Testis (tissue), 3 donors: ENCODE measurements around the gene ZNF878. TPM values are rescaled to one million over a fixed set of nuclear protein-coding genes. Genes with fewer than 3 reads are reported as not detected.
A peak's percentile ranks its signal among the peaks of the same experiment; 100 is the strongest.
"Not testable (repeated sequence)": the region's sequence is repeated elsewhere in the genome, so short reads cannot be mapped to it uniquely, and the experiment has no call there.

ENCODE experiments used
- DNase-seq: peaks from one replicate; pipeline ENCODE4 v3.0.0-alpha.2; 2019
- H3K27ac ChIP-seq, 2 donors: fragments of 200-600 bp; sonication (generic); one replicate each; pipeline ENCODE4 v1.5.1; 2019
- H3K27me3 ChIP-seq: fragments of 200-600 bp; sonication (generic); one replicate; pipeline ENCODE4 v1.5.1; 2019
- H3K36me3 ChIP-seq: fragments of 200-600 bp; sonication (generic); one replicate; pipeline ENCODE4 v1.5.1; 2017; ENCODE audit warnings: low read depth; ENCODE audit errors: missing control alignments
- H3K4me1 ChIP-seq: fragments of 200-600 bp; sonication (generic); one replicate; pipeline ENCODE4 v1.5.1; 2019
- H3K4me3 ChIP-seq, 2 donors: fragments of 200-600 bp; sonication (generic); one replicate each; pipeline ENCODE4 v1.5.1; 2017 to 2019
- H3K9me3 ChIP-seq: fragments of 200-600 bp; sonication (generic); one replicate; pipeline ENCODE4 v1.5.1; 2017
- POLR2A ChIP-seq: fragments of 450-650 bp; IDR thresholded peaks from one replicate; pipeline ENCODE4 v1.6.1; 2017; ENCODE audit warnings: antibody characterized with exemption, mild to moderate bottlenecking, moderate library complexity
- WGBS, 2 donors: methylation state at CpG; one replicate each; pipeline ENCODE4 v1.1.5; 2018; 5-methylcytosine and 5-hydroxymethylcytosine counted together
- intact Hi-C: fragments of 100-400 bp; cut with DNase I; formaldehyde crosslinking; loops from one replicate; pipeline ENCODE4 v1.15.1; 2023; ENCODE audit warnings: low total_unique reads
- polyA plus RNA-seq: library from polyadenylated mRNA; stranded (reverse); fragments of 350-450 nt; fragmentation: Illumina TruSeq; extraction: RNeasy Lipid Tissue Mini Kit (QIAGEN cat#74804); gene quantifications from one replicate; pipeline ENCODE4 v1.2.3, GENCODE V29; 2014; ENCODE audit warnings: low read depth, low replicate concordance; ENCODE audit not compliant: insufficient read depth
- total RNA-seq, 2 donors: library from RNA; depleted of rRNA; stranded (reverse); fragments of >200 nt; gene quantifications; one replicate each; pipeline ENCODE4 v1.2.3, GENCODE V29; 2016
- TF ChIP-seq, protein P1 (sequence below), 3 experiments: fragments of 450-650 bp in 2 of 3; fragments of 200-600 bp in 1 of 3; sonication (generic) in 1 of 3; IDR thresholded peaks; one replicate each; pipeline ENCODE4 v1.5.1; 2016 to 2019; ENCODE audit warnings: antibody characterized with exemption in 3 of 3, mild to moderate bottlenecking in 2 of 3, moderate library complexity in 1 of 3

Gene ZNF878
- total and polyA plus RNA-seq, 3 donors from 2014 or later, result 0.31 to 1.1 (median 0.54) TPM

DNA sequence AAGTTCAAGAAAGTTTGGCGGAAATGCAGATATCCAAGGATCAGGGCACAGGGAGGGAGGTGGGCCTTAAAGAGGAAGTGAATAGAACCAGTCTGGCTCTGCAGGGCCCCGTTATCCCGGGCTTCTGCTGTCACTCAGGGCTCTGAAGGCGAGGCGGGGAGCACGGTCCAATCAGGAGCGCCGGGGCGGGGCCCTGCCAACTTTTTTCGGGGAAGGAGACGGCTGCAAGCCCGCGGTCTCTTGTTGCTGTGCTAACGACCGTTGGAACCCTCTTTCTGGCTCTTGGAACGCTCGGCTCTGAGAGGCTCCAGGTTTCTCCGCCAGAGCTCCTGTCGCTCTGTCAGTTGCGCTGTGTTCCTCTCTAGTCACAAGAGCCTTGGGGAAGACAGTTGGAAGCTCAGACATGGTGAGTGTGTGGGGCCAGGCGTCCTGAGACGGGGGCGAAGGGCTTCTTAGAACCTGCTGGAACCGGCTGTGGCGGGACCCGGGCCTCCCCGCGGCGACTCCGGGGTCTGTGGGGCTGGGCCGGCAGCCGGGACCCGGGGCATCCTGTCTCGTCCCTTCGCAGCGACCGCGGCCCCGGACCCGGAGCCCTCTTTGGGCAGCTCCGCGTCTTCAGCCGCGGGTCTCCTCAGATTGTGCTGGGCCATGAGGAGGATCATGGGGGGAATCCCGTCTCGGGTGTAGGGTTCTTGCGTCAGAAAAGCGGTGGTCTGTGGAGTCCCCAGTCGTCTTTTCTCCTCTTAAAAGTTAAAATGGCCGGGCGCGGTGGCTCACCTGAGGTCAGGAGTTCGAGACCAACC is 39.5 kb upstream of the ZNF878 start:
- intact Hi-C loops, result no loop called here
- TF ChIP-seq POLR2A, result no peak
- TF ChIP-seq, protein P1, sequence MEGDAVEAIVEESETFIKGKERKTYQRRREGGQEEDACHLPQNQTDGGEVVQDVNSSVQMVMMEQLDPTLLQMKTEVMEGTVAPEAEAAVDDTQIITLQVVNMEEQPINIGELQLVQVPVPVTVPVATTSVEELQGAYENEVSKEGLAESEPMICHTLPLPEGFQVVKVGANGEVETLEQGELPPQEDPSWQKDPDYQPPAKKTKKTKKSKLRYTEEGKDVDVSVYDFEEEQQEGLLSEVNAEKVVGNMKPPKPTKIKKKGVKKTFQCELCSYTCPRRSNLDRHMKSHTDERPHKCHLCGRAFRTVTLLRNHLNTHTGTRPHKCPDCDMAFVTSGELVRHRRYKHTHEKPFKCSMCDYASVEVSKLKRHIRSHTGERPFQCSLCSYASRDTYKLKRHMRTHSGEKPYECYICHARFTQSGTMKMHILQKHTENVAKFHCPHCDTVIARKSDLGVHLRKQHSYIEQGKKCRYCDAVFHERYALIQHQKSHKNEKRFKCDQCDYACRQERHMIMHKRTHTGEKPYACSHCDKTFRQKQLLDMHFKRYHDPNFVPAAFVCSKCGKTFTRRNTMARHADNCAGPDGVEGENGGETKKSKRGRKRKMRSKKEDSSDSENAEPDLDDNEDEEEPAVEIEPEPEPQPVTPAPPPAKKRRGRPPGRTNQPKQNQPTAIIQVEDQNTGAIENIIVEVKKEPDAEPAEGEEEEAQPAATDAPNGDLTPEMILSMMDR (IDR thresholded peaks at IDR 0.05), result no peak
- no peaks in the 10 kb centered on the region for H3K9me3 ChIP-seq
- 2 to 3% methylated on average over 40 to 53 of the region's 53 CpGs for WGBS, 2 donors
- H3K27ac ChIP-seq, result peak overlapping the region; percentile 78 to 84
- no peaks in the 10 kb centered on the region for H3K4me1 ChIP-seq
- peak; percentile 93 for DNase-seq
- no peaks in the 10 kb centered on the region for H3K36me3 ChIP-seq
- H3K4me3 ChIP-seq, result peak overlapping the region; percentile 55 to 78
- H3K27me3 ChIP-seq, result no peaks in the 10 kb centered on the region

DNA sequence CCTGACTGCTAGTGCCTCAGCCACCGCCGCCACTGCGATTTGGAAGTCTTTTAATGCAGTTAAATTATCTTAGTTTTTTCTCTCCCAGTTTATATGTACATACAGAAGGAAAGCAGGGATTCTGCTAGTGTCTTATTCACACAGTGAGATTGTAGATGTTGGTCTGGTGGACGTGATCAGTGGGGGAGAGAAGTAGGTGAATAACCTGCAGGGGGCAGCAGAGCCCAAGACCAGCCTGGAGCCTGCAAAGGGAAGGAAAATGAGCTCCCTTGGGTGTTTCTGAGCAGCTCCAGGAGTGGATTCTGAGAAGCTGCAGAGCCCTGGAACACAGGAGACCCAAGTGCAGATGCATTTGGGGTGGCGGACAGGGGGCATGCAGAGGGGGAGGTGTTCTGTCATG is 38.0 kb upstream of the ZNF878 start:
- Histone ChIP-seq H3K4me1 (no peaks in the 10 kb centered on the region), H3K36me3 (no peaks in the 10 kb centered on the region), H3K27me3 (no peaks in the 10 kb centered on the region), H3K9me3 (no peaks in the 10 kb centered on the region), H3K27ac (no peak overlapping the region), H3K4me3 (no peak overlapping the region)
- WGBS, 2 donors, result 55 to 57% methylated on average over 5 of the region's 5 CpGs
- no peak for TF ChIP-seq POLR2A
- TF ChIP-seq, protein P1 (IDR thresholded peaks at IDR 0.05), result peak; percentile 14 to 57 (median 46)
- intact Hi-C loops, result no loop called here
- peak; percentile 77 for DNase-seq

DNA sequence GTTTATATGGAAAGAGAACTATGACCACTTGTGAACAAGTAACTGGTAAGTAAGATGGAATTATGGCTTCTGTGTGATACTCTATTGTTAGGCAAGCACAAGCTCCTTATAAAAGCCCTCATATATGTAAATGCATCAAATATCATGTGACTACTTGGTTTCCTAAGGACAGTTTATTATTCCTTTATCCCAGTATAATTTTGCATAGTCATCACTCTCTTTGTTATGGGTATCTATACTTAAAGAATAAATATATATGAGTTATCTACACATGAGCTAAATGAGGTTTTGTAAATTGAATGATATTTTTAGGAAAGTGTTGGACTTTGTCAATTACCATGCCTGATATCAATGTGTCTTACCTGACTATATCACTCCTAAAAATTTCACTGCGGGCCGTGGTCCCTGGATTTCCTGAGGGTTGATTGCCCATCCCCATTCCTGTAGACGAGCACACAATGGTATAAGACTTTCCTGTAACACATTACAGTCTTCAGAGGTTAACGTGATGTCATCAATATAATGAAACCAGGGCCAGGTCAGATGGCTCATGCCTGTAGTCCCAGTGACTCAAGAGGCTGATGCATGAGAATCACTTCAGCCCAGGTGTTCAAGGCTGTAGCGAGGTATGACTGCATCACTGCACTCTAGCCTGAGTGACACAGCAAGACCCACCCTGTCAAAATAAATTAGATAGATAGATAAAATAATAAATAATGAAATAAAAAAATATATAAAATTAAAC is 32.5 kb upstream of the ZNF878 start:
- Histone ChIP-seq H3K27ac (no peak overlapping the region), H3K4me3 (no peak overlapping the region), H3K36me3 (no peaks in the 10 kb centered on the region), H3K9me3 (no peaks in the 10 kb centered on the region), H3K27me3 (no peaks in the 10 kb centered on the region), H3K4me1 (no peaks in the 10 kb centered on the region)
- DNase-seq, result no peak
- intact Hi-C loops, result no loop called here
- TF ChIP-seq, protein P1 (IDR thresholded peaks at IDR 0.05), result no peak
- TF ChIP-seq POLR2A, result no peak
- WGBS, 2 donors, result 94 to 96% methylated on average over 5 of the region's 5 CpGs

DNA sequence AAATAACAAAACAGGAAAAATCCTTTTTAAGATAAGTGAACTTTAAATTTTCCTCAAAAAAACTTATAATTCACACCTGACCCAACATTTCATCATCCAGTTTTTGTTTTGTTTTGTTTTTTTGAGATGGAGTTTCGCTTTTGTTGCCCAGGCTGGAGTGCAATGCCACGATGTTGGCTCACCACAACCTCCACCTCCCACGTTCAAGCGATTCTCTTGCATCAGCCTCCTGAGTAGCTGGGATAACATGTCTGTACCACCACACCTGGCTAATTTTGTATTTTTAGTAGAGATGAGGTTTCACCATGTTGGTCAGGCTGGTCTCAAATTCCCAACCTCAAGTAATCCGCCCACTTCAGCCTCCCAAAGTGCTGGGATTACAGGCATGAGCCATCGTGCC is 30.6 kb upstream of the ZNF878 start:
- H3K27me3 ChIP-seq, H3K36me3 ChIP-seq, H3K27ac ChIP-seq, DNase-seq, H3K4me3 ChIP-seq, intact Hi-C loops, H3K4me1 ChIP-seq, H3K9me3 ChIP-seq: not testable (repeated sequence)
- 91 to 94% methylated on average over 6 of the region's 6 CpGs for WGBS, 2 donors

DNA sequence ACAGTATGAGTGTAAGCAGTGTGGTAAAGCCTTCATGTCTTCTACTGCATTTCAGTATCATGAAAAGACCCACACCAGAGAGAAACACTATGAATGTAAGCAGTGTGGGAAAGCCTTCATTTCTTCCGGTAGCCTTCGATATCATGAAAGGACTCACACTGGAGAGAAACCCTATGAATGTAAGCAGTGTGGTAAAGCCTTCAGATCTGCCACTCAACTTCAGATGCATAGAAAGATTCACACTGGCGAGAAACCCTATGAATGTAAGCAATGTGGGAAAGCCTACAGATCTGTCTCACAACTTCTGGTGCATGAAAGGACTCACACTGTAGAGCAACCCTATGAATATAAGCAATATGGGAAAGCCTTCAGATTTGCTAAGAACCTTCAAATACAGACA is 24.6 kb upstream of the ZNF878 start:
- WGBS, 2 donors, result 78 to 98% methylated on average over 3 of the region's 3 CpGs
- Histone ChIP-seq H3K27ac (no peak overlapping the region), H3K4me1 (no peaks in the 10 kb centered on the region), H3K9me3 (no peaks in the 10 kb centered on the region), H3K27me3 (no peaks in the 10 kb centered on the region), H3K4me3 (no peak overlapping the region), H3K36me3 (peaks cover 5% of the 10 kb centered on the region)
- TF ChIP-seq POLR2A, result no peak
- TF ChIP-seq, protein P1 (IDR thresholded peaks at IDR 0.05), result no peak
- intact Hi-C loops, result no loop called here
- no peak for DNase-seq

DNA sequence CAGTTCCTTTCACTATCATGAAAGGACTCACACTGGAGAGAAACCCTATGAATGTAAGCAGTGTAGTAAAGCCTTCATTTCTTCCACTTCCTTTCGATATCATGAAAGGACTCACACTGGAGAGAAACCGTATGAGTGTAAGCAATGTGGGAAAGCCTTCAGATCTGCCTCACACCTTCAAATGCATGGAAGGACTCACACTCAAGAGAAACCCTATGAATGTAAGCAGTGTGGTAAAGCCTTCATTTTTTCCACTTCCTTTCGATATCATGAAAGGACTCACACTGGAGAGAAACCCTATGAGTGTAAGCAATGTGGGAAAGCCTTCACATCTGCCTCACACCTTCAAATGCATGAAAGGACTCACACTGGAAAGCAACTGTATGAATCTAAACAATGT is 23.6 kb upstream of the ZNF878 start:
- H3K27me3 ChIP-seq, H3K4me3 ChIP-seq, DNase-seq, H3K9me3 ChIP-seq, H3K4me1 ChIP-seq, intact Hi-C loops, H3K36me3 ChIP-seq, H3K27ac ChIP-seq: not testable (repeated sequence)
- WGBS, 2 donors, result 92 to 98% methylated on average over 3 of the region's 3 CpGs
